NB4 (cell line): Measurements from ENCODE around the gene ZNF827.

Source experiments
- DNase-seq: peaks from one replicate; pipeline ENCODE4 v3.0.0; 2010; ENCODE audit warnings: low read depth
- H3K4me3 ChIP-seq: one replicate; pipeline ENCODE4 v1.5.1; 2011; ENCODE audit warnings: mild to moderate bottlenecking, low read depth, low read length, moderate library complexity
- CTCF ChIP-seq: IDR thresholded peaks from one replicate; pipeline ENCODE4 v1.5.1; 2012; ENCODE audit warnings: low read depth, low read length
- MAX ChIP-seq: IDR thresholded peaks from 2 replicates; pipeline ENCODE4 v1.6.1; 2011; ENCODE audit warnings: low read depth, low read length
- MYC ChIP-seq: IDR thresholded peaks from 2 replicates; pipeline ENCODE4 v1.6.1; 2011; ENCODE audit warnings: low read depth, low read length
- POLR2A ChIP-seq: IDR thresholded peaks from 2 replicates; pipeline ENCODE4 v1.6.1; 2011; ENCODE audit warnings: mild to moderate bottlenecking; ENCODE audit not compliant: insufficient read length; ENCODE audit errors: extremely low read depth

Gene ZNF827

GRCh38 chr4:145865274-145865941 lies 73.2 kb downstream of the ZNF827 start:
- no peak overlapping the region for H3K4me3 ChIP-seq
- no peak for DNase-seq
- TF ChIP-seq POLR2A = no peak
- TF ChIP-seq MAX = no peak
- TF ChIP-seq CTCF = no peak
- no peak for TF ChIP-seq MYC

GRCh38 chr4:145863191-145863590 lies 75.4 kb downstream of the ZNF827 start:
- TF ChIP-seq CTCF = no peak
- TF ChIP-seq MYC = no peak
- no peak for TF ChIP-seq POLR2A
- TF ChIP-seq MAX = no peak
- DNase-seq = no peak
- no peak overlapping the region for H3K4me3 ChIP-seq

GRCh38 chr4:145861336-145862318 lies 77.0 kb downstream of the ZNF827 start:
- no peak for TF ChIP-seq MYC
- no peak for DNase-seq

GRCh38 chr4:145860897-145861296 lies 77.7 kb downstream of the ZNF827 start:
- TF ChIP-seq MAX (no peak), POLR2A (no peak), CTCF (no peak), MYC (no peak)
- H3K4me3 ChIP-seq = no peak overlapping the region
- DNase-seq = no peak

More at GRCh38 chr4:145861336-145862318, 77.0 kb downstream of the ZNF827 start:
- no peak overlapping the region for H3K4me3 ChIP-seq

GRCh38 chr4:145860446-145860845 lies 78.2 kb downstream of the ZNF827 start:
- TF ChIP-seq CTCF (no peak), MAX (no peak), POLR2A (no peak), MYC (no peak)
- no peak for DNase-seq
- H3K4me3 ChIP-seq = no peak overlapping the region

GRCh38 chr4:145859926-145860325 lies 78.7 kb downstream of the ZNF827 start:
- TF ChIP-seq MAX = no peak
- TF ChIP-seq CTCF = no peak
- no peak for TF ChIP-seq MYC
- no peak for TF ChIP-seq POLR2A
- H3K4me3 ChIP-seq = no peak overlapping the region
- no peak for DNase-seq
